Measurements from ENCODE around the gene USP43. TPM values are rescaled to one million over a fixed set of nuclear protein-coding genes. Genes with fewer than 3 reads are reported as not detected.

Gene USP43
- total and polyA plus RNA-seq, 2 donors from 2014 or later = 1.9 to 7.8 TPM

Other genes with a start within 250 kb of the USP43 start
- gene STX8, start 69.7 kb upstream of the USP43 start, total RNA-seq = 67.2 TPM
- gene STX8, start 69.7 kb upstream of the USP43 start, polyA plus RNA-seq (ENCODE audit: insufficient read depth, low read depth, low replicate concordance) = 127 TPM
- 1.7 TPM for gene CFAP52, start 68.9 kb upstream of the USP43 start, total RNA-seq
- not detected for gene CFAP52, start 68.9 kb upstream of the USP43 start, polyA plus RNA-seq (ENCODE audit: insufficient read depth, low read depth, low replicate concordance)
- gene DHRS7C, start 146.1 kb downstream of the USP43 start, total RNA-seq = not detected
- gene DHRS7C, start 146.1 kb downstream of the USP43 start, polyA plus RNA-seq (ENCODE audit: insufficient read depth, low read depth, low replicate concordance) = not detected
- gene GSG1L2, start 176.6 kb downstream of the USP43 start, total RNA-seq = not detected
- gene GSG1L2, start 176.6 kb downstream of the USP43 start, polyA plus RNA-seq (ENCODE audit: insufficient read depth, low read depth, low replicate concordance) = not detected
- gene GLP2R, start 180.4 kb downstream of the USP43 start, total RNA-seq = not detected
- not detected for gene GLP2R, start 180.4 kb downstream of the USP43 start, polyA plus RNA-seq (ENCODE audit: insufficient read depth, low read depth, low replicate concordance)